GM18526 (cell line): Measurements from ENCODE around the gene ITM2C.

Source experiments
- POLR2A ChIP-seq: IDR thresholded peaks from 3 replicates; pipeline ENCODE4 v1.6.1; 2011; ENCODE audit not compliant: insufficient read length; ENCODE audit errors: extremely low read depth

ITM2C gene

DNA sequence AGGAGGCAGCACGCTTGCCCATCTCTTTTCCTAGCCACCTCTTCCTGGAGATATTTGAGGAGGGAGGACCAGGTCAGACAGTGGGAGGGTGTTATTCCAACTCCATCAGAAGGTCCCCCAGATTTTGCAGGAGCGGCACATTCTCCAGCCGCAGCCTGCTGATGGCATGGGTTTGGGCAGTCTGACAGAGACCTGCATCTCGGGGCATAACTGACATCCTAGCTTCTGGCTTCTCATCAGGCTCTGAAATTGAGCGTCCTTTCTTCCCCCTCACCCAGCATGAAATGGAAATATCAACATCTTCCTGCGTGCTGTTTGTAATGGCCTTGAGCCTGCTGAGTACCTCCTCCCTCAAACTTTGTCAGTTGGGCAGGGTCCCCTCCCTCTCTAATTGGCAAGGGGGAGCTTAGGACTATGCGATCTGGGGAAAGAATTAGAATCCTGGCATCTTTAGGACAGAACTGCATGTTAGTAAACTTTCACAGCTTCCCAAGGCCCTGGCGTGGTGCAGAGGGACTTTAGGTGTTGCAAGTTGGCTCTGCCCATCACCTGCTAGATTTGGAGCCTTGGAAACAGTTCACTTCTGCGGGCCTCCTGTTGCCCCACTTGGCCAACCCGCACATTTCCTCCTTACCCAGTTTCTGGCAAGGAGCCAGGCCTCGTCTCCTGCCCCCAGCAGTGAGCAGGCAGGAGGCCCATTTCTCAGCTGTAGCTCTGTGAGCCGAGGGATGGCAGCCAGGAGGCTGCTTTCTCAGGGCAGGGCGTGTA is 2.2 kb downstream of the ITM2C start:
- TF ChIP-seq POLR2A: no peak

DNA sequence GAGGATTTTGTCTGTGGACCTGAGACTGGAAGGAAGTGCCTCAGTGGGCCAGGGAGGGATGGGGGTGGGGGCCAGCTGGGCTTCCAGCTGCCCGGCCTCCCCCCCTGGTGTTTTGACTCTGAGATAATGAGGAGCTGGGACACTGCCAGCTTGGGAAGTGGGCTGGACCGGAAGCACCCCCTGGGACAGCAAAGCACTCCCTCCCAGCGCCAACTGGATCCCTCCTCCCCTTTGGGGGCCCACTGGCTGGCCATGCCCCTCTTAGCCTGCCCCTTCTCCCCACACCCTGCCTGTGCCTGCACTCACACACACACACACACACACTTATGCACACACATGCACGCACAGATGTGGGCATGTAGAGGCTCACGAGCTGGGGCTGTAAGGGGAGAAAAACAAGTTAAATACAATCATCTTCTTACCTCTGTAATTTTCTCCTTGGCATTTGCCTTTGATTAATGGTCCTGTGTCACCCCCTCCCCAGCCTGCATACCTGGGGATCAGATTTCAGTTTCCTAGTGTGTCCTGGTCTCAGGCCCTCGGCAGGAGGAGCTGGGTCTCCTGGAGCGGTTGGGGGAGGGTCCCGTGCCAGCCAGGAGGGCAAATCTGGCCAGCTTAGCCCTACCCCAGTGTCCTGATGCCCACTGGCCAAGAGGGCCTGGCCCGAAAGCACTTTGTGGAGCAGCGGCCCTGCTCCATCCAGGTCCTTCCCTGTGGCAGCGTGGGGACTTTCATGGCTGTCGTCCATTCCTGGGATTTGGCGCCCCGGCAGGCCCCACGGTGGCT is 3.6 kb downstream of the ITM2C start:
- no peak for TF ChIP-seq POLR2A

DNA sequence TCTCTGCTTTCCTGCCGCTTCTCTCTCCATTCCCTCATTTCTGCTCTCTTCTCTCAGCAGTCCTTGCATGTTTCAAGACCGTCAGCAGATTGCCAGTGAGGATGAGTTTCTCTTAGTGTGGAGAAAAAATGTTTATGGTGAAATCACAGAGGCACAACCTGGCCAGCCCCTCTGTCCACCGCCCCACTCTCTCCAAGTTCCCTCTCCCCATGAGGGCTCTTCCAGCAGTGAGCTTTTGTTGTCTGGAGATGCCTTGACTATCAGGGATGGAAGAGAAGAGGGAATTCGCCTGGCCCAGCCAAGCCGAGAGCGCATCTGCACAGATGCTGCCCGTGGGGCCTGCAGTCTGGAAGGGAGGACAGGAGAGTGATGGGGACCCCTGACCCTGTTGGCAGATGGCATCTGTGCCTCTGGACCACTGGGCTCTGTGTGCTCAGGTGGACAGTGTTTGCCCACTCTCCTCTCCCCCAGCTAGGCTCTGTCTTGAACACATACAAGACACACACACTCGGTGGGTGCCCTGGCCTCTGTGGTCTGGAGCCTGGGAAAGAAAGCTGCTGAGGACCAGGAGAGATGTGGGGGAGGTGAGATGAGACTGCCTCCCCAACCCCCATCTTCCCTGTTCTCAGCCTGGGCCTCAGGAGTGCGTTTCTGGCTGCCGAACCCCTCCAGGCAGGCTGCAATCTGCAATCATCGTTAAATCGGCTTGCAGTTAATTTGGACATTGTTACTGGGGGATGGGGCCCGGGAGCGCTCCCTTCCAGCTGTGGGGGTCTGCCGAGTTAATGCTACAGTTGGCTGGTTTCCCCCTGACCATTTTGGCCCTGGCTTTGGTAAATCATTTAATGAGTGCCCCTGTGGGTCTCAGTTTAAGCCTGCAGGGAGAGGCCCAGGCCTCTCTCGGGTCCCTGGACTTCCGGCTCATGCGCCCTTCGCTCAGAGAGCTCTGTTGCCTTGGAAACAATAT is 4.5 kb downstream of the ITM2C start:
- no peak for TF ChIP-seq POLR2A

DNA sequence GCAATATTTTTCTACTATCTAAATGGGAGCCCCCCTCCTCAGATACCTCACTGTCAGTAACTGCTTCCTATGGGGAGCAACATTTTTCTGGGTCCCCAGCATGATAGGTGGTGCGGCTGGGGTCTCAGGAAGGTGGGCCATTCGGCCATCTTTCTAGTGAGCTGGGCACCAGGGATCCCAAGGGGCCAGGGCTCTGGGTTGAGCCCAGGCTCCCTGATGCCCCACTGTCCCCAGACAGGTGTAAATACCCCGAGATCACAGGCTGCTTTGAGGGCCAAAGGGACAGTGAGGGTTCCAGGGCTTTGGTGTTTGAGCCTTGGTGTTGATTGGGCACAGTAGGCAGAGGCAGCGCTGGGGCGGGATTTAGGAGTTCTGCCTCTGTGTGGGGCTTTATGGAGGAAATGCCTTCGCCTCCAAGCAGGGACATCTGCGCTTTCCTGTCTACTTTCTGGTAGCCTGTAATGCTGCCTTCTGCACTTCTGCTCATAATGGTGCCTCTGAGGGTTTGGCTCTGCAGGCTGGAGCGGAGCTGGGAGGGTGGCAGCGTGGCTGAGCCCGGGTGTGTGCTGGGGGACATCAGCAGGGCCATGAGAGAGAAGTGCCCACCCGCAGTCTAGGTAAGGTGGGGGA is 5.3 kb downstream of the ITM2C start:
- no peak for TF ChIP-seq POLR2A

DNA sequence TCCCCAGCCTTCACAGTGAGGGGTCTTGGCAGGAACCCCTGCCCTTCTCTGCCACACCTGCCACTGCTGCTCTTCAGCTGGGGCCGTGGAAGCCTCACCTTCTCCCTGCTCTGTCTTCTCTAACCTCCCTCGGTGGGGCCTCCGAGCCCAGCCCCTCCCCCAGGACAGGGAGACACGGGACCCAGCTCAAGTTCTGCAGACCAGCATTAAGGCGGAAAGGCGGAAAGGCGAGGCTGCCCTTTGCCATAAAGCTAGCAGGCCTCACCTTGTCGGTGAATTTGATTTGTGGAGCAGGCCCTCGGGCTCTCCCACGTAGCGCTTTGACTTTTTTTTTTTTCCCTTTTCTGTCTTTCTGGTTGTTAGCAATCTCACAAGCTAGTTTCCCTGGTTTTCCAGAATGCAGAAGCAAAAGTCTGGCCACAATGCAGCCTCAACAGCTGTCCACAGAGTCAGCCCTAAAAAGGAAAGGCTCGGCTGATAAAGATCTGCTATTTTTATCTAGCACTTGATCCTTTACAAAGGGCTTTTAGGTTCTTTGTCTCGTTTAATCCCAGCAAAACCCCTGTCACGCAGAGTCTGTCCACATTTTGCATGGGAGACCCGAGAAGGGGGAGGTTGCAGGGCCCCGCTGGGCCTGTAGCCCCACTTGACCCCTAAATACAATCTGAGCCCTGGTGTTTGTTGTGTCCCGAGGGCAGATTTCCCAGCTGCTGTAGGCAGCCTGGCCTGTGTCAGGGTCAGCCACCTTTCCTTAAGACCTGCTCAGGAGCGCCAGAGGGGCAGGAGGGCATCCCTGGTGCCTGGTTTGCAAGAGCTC is 6.0 kb downstream of the ITM2C start:
- TF ChIP-seq POLR2A: no peak

DNA sequence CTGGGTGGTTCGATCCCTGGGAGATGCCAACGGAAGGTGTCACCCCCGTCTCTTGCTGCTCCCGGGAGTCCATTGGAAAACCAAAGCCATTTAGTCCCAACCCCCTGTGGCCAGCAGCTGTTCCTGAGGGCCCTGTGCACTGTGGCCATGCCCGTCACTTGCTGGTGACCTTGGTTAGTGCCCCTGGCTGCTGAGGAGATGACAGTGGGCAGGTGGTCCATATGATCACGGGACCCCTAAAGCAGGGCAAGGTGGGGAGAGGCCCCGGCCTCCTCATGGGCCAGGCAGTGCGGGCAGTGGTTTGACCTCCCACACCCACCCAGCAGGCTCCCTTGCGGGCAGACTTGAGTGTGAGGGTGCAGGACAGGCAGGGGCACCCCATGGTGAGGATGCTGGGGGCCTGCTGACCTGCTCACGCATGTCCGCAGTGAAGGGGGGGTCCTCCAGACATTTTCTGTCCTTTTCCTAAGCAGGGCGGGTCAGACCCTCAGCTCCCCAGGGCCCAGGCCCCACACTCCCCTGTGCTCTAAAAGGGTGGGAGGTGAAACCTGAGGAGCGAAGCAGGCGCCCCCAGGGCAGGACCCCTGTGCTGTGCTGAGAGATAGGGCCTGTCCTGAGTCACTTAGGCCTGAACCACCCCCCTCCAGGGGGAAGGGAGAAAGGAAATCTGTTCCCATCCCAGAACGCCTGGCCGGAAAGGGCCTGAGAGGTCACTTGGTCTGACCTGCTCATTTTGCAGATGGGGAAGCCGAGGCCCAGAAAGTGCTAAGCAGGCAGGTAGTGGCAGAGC is 6.8 kb downstream of the ITM2C start:
- no peak for TF ChIP-seq POLR2A

DNA sequence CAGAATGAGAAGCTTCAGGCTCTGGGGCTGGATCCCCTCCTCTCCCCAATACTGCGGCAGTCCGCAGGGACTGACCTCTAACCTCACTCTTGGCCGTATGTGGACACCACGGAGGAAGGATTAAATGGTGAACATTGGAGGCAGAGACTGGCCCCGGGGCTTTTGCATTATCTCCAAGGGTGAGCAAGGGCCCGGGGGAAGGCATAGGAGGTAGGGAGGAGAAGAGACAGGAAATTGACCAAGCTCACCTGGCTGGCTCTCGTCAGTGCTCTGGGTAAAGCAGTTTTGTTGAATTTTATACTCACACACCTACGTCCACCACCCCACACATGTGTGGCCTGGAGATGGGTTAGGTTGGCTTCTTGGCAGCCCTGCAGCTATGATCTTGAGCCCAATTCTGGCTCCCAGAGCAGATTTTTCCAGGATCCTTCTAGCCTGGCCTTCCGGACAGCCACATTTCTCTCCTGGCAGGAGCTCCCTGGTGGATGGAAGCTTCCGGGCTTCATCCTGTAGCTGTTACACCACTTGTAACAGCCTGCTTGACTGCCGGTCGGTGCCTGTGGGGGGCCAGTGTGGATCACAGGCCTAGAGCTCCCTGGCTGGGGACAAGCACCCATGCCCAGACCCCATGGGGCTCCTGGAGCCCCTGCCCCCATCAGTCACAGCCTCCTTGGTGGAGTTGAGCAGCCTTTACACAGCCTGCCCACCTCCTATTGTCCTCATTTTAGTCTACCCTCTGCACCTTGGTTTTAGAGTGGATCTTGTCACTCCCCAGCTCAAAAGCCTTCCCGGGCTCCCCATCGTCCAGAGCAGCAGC is 7.6 kb downstream of the ITM2C start:
- TF ChIP-seq POLR2A: no peak

DNA sequence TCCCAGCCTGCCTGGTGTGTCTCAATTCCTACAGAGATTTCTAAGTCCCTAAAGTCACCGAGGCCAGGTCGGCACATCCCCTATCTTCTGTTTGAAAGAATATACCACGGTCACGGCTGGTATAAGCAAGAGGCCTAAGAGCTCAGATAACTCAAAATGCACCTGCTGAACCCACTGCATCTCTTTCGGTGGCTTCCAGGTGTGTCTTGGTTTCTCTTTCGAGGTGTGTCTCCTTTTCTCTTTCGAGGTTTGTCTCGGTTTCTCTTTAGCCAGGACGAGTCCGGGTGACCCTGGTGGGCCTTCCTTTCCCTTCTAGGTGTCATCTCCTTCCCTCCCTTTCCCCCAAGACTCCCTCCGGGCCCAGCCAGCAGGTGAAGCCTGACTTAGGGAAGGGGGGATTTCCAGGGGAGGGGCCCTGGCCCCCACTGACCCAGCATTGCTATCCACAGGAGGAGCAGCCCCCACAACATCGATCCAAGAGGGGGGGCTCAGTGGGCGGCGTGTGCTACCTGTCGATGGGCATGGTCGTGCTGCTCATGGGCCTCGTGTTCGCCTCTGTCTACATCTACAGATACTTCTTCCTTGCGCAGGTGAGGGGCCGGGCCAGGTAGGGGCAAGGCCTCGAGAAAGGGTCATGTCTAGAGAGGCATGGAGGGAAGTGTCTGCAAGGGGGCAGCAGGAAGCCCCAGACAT is 8.4 kb downstream of the ITM2C start:
- TF ChIP-seq POLR2A: no peak

DNA sequence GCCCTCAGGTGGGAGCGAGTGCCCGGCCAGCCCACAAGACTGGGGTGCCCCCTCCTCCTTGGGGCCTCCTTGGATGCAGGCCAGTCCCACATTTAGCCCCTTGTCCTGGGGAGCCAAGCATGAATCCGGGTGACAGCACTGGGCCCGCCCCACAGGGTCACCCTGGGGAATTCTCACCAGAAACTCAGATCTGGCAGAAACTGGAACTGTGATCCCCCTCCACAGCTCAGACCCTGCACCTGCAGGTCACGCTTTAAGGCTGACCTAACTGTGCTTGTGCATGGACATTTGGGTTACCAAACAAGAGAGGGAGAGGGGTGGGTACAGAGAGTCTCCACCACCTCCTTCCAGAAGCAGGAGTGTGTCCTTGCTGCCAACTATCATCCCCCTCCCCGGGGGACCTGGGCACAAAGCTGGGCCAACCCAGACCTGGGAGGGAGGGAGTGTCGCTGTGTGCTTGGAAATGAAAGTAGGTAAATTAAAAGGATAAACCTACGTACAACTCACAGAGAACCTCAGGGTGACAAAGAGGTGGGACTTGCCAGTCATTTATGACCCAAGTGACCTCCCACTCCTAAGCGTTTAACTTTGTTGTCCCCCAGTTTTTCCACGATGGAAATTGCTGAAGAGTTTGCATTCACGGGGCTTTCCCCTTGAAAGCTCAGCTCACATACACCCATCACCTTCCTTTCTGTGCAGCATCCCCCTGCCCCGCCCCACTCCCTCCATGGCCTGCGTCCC is 9.1 kb downstream of the ITM2C start:
- TF ChIP-seq POLR2A: no peak

DNA sequence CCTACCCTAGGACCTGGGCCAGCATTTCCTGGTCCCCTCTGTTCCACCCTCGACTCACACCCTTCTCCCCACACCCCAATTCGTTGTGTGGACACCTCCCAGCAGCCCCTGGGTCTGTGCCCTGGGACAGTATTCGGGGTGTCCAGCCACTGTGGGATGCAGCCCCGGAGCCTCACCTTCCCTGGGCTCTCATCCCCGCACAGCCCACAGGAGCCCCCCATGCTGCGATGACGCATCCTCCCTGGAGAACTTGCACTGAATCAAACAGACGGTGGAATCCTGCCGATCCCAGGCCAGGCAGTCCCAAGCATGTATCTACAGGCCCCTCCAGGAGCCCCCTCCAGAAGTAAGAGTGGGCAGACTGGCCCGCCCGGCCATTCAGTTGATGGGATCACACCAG is 9.7 kb downstream of the ITM2C start:
- no peak for TF ChIP-seq POLR2A

DNA sequence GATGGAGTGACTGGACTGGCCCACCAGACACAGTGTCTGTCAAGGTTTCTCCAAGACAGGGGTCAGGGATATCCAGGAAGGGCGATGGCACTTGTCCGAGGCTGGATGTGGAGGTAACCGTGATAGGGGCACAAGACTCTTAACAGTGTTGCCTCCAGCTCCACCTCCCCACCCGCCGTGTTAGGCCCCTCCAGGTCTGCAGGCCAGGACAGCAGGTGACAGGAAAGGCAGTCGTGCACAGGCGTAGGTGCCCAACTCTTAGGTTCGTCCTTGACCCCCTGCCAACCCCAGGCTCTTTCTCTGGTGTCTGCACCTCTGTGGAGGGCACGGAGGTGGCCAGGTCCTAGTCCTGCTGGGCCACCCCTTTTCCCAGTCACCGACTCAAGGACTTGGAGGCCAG is 10.1 kb downstream of the ITM2C start:
- no peak for TF ChIP-seq POLR2A
